H54 (cell line): ENCODE results near the gene RCN2.

Experiments
- DNase-seq: peaks from one replicate; pipeline ENCODE4 v3.0.0; 2011; ENCODE audit warnings: low spot score, mixed read lengths; ENCODE audit not compliant: insufficient read length
- FAIRE-seq: peaks from 3 replicates; lab custom pipeline; 2011; peaks lifted over from hg19 to GRCh38; lab: Jason Lieb, UNC
- POLR2A ChIP-seq: IDR thresholded peaks from 2 replicates; pipeline ENCODE4 v1.6.1; 2011; ENCODE audit warnings: low read depth, mild to moderate bottlenecking, low read length

Gene RCN2

DNA sequence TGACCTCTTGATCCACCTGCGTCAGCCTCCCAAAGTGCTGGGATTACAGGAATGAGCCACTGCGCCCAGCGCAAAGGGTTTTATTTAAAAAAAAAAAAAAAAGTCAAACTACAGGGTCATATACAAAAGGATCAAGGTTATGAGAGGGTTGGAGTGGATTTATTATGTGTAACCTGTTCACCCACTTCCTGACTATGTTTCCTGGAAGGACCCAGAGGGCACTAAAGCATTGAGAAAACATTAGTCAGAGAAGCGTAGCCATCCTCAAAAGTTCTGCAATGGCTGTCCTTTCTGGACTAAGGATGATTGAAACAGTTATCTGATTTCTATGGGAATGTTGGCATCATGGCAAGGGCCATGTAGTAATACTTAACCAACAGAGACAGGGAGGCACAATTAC is 19.1 kb upstream of the RCN2 start:
- no peak for TF ChIP-seq POLR2A
- FAIRE-seq: no peak
- no peak for DNase-seq

DNA sequence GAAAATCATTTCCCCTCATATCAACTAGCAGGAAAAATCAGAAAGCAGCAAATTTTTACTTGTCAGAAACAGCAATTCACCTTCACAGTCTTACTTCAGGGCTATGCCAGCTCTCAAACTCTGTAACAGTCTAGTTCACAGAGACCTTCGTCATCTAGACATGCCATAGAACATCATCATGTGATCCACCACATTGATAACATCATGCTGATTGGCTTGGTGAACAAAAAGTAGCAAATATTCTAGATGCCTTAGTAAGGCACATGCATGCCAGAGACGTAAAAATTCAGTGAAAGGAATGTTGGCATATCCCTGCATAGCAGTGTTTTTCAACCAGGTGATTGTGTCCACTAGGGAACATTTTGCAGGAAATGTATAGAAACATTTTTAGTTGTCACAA is 17.8 kb upstream of the RCN2 start:
- FAIRE-seq (no peak), DNase-seq (no peak)
- TF ChIP-seq POLR2A: no peak

DNA sequence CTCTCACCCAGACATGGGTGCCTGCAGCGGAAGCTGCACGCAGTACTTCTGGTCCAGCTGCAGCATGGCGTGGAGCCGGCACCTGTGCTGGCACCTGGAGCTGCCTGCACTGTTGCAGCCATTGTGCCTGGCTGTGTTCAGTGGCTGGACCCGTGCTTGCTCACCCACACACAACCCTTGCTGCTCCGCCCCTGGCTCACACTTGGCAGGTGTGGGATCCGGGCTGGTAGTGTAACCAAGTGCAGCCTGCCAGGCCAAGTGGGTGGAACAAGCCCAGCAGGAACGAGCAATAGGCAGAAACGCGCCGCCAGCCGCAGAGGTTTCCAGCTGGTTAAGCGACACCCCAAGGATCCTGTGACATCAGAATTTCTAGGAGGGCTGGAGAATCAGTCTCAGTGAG is 15.2 kb upstream of the RCN2 start:
- FAIRE-seq (no peak), DNase-seq (no peak)
- no peak for TF ChIP-seq POLR2A

DNA sequence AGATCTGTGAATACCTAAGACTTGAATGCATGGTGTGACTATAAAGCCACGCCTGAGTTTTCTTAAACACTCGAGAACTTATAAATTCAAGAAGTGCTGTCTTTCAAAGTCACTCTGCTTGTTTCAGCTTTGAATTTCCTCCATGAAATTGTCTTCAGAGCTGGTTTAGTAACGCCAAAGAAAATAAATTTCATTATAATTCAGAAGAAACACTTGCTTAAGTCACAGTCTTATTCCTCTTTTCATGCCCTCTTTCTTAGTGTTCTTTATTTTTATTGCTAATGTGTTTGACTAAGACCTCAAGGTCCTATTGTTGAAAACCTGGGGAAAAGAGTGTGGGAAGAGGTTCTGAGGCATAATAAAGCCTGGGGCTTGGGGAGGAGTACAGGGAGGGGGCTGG is 3.3 kb upstream of the RCN2 start:
- no peak for DNase-seq
- TF ChIP-seq POLR2A: no peak
- FAIRE-seq: no peak

DNA sequence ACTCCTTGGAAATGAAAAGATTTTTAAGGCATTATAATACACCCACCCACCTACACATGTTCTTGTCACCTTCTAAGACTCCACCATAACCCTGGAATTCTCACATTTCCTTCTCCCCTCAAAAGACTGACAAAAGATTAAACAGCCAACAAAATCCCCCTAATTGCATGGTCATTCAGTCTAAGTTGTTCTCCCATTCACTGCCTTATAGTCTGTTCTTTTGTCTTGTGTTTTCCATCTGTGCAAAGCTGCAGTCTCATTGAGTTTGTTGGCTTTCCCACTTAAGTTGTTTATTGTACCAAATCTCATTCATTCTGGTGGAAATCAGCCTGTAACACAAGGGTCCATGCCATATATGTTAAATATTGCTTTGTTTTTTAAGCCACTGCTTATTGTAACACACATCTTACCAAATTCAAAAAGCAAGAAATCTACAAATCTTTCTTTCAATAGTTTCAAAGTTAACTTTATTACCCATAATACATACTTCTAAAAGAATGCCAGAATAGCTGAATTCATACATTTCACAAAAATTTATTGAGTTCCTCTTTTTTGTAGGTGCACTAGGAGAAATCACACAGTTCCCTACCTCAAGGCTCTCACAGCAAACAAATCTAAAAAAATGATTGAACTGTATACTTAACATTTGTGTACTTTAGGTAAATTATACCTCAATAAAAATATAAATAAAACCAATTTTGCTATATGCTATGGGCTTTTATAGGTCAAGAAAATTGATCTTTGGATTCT is 2.4 kb upstream of the RCN2 start:
- no peak for DNase-seq
- TF ChIP-seq POLR2A: no peak
- FAIRE-seq: no peak

DNA sequence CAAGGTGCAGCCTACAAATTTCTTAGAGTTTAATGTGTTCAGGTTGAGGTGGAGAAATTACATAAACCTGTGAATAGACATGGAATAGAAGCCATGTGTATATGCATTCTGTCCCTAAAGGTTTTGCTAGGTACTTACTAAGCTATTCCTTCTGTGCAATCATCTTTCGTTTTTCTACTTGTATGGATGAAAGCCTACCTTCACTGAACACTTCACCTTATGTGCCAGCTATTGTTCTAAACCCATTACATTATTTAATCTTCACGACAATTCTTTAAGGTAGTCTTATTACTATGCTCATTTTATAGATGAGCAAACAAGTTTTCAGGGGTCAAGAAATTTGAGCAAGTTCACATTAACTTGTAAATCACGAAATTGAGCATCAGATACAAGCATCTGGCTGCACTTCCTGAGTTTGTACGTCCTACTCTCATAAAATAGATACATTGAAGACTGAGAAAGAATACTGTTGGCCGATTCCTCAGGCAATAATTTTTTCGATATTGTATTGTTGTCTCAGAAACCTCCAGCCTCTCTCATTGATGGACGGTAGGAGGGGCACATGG is 635 bp upstream of the RCN2 start:
- TF ChIP-seq POLR2A: no peak
- FAIRE-seq (no peak), DNase-seq (no peak)

DNA sequence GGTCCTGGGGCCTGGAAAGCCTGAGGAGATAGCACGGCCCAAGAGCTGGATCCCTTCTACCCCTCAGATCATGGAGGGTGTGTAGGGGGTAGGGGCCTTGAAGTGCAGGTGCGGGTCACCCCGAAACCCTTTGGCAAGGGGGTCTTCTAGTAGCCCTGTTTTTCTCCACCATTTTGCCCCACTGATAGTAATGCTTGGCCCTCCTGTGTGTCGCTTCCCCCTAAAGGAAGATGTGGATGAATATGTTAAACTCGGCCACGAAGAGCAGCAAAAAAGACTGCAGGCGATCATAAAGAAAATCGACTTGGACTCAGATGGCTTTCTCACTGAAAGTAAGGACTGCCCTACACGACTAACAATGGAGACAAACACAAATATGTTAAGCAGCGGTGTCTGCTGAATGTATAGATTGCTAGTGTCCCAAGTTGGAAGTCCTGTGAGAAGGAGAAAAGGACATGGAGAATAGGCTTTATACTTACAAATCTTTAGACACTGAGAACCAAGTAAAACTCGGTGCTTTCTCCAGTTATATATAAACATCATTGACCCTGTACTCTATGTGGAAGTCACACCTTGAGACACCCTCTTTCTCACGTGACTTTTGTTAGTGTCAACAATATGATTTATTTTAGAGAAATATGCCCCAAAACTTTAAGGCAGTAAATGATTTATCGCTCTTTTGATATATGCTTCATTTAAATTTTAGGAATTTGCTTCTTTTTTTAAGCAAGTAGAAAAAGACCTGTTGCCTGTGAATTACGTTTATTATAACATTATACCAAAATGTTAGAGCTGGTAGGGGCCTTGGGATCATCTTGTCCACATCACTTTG is 802 bp downstream of the RCN2 start:
- FAIRE-seq: no peak
- DNase-seq: no peak

DNA sequence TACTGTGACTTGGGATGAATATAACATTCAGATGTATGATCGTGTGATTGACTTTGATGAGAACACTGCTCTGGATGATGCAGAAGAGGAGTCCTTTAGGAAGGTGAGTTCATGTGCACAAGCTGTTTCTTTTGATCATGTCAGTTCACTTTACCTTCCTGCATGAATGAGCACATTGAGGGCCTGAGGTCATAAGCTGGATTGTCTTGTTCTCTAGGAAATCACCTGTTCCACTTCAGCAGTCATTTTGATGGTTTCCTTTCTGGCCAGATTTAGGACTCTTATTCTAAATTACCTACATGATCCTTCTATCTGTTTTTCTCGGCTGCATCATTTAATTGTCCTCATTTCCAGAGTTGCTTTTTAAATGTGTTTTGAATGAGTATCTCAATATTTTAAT is 4.1 kb downstream of the RCN2 start:
- FAIRE-seq (no peak), DNase-seq (no peak)
- no peak for TF ChIP-seq POLR2A

More for the DNA sequence above, 802 bp downstream of the RCN2 start:
- no peak for TF ChIP-seq POLR2A

DNA sequence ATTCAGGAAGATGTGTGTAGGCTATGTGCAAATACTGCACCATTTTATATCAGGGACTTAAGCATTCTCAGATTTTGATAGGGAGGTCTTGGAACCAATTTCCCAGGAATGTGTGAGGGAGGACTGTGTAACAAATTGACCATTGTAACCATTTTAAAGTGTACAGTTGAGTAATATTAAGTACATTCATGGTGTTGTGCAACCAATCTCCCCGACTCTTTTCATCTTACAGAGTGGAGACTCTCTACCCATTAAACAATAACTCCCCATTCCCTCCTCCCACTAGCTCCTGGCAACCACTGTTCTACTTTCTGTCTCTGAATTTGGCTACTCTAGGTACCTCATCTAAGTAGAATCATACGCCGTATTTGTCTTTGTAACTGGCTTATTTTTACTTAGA is 5.1 kb downstream of the RCN2 start:
- FAIRE-seq (no peak), DNase-seq (no peak)
- no peak for TF ChIP-seq POLR2A

DNA sequence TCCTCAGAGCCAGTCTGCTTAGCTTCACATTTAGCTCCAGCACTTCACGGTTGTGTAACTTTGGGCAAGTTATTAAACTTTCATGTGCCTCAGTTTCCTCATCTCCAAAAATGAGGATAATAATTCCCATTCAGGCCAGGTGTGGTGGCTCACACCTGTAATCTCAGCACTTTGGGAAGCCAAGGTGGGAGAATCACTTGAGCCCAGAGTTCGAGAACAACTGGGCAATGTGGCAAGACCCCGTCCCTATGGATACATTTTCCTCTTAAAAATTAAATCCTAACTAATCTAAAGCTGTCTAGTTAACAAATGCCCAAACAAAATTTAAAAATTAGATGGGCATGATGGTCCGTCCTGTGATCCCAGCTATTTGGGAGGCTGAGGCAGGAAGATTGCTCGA is 7.2 kb downstream of the RCN2 start:
- FAIRE-seq (no peak), DNase-seq (no peak)
- no peak for TF ChIP-seq POLR2A

DNA sequence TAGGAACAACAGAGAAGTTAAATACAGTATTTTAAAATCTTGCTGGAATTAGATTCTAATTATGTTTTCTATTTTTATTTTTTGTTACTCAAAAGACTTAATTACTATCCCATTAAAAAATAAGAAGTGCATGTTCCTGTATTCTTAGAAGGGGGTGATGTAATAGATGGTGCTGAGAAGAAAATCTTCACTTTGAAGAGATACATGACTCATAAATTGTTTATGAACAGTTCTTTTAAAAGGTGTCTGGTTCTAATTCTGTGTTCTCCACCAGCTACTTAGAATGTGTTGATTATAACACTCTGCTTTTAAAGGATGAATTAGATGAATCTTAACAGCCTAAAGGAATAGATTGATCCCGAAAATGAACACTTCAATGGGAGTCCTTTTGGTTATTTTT is 8.2 kb downstream of the RCN2 start:
- DNase-seq (no peak), FAIRE-seq (no peak)
- TF ChIP-seq POLR2A: no peak

DNA sequence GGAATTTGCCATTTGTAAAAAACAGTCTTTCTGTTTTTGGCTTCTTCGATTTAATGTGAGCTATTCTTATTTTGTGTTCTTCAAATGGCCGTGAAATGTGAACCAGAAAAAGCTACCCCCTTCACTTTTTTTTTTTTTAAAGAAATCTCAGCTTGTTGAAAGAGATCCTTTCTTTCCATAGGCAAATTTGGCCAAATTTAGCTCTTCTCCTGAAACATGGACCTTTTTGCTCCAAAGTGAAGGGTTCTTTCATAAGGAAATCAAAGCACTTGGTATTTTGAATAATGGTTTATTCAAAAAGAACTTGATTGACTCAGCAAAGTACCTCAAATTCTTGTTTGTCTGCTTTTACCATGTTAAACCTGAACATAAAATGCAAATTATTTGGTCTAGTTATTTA is 10.1 kb downstream of the RCN2 start:
- DNase-seq (no peak), FAIRE-seq (no peak)
- TF ChIP-seq POLR2A: no peak

DNA sequence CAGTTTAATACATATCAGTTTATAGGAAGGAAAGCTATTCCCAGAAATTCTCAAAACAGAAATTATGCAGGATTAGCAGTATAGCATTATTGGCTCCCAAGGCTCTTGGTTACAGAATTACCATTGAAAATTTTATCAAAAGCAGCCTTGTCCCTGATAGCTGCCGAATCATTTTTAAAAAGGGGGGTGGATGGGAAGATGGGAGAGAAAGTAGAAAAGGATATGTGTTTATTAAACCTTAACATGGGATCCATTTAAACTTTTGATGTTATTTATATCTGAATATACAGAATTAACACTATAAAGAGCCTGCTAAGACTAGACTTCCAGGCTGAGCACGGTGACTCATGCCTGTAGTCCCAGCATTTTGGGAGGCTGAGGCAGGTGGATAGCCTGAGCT is 10.8 kb downstream of the RCN2 start:
- no peak for TF ChIP-seq POLR2A
- no peak for FAIRE-seq
- no peak for DNase-seq

DNA sequence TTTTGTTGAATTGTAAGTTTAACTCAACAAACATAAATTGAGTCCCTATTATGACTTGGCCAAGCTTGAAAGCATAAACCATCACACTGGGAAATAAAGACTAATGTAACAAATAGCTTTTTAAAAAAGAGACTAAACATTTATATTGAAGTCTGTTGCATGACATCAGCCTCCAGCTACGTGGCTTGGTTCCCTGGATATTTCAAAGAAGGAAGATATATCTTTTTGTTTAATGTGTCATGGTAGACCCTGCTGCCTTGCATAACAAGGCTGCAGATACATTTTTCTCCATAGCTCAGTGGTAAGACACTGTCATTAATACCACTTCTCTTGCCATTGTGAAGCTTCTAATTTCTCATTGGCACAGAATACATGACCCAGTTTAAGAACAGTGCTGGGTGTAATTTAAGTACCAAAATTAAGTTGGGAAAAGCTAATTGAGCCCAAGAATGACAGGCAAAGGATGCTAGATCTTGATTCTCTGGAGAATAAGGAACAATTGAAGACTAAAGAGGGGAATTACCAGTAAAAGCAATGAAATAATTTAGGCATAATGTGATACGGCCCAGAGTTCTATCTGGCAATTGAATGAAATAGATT is 14.0 kb downstream of the RCN2 start:
- no peak for DNase-seq
- TF ChIP-seq POLR2A: no peak
- no peak for FAIRE-seq
